ENCODE data around the gene CTPS1. TPM values are rescaled to one million over a fixed set of nuclear protein-coding genes. Genes with fewer than 3 reads are reported as not detected.

Gene CTPS1
- total RNA-seq, 1 donor from 2014 or later = 21.3 TPM

- peak; percentile 98 for DNase-seq
Measured at GRCh38 chr1:41003640-41004220, 24.2 kb downstream of the CTPS1 start.

GRCh38 chr1:41005876-41006275 lies 26.4 kb downstream of the CTPS1 start:
- DNase-seq = no peak

- peak; percentile 36 for DNase-seq
Measured at GRCh38 chr1:41006942-41007865, 27.7 kb downstream of the CTPS1 start.

- DNase-seq = no peak
Measured at GRCh38 chr1:41009466-41009865, 30.0 kb downstream of the CTPS1 start.

GRCh38 chr1:41010345-41010744 lies 30.8 kb downstream of the CTPS1 start:
- no peak for DNase-seq

GRCh38 chr1:41013024-41013423 lies 33.5 kb downstream of the CTPS1 start:
- no peak for DNase-seq

GRCh38 chr1:41013796-41014195 lies 34.3 kb downstream of the CTPS1 start:
- peak; percentile 97 for DNase-seq

- DNase-seq = peak; percentile 51
Measured at GRCh38 chr1:41014871-41015270, 35.4 kb downstream of the CTPS1 start.

- no peak for DNase-seq
Measured at GRCh38 chr1:41015281-41015896, 35.9 kb downstream of the CTPS1 start.

- DNase-seq = no peak
Measured at GRCh38 chr1:41015897-41016470, 36.5 kb downstream of the CTPS1 start.

GRCh38 chr1:41017141-41018017 lies 37.9 kb downstream of the CTPS1 start:
- DNase-seq = no peak

- no peak for DNase-seq
Measured at GRCh38 chr1:41018018-41018410, 38.5 kb downstream of the CTPS1 start.

- no peak for DNase-seq
Measured at GRCh38 chr1:41019353-41019745, 39.9 kb downstream of the CTPS1 start.

- DNase-seq = no peak
Measured at GRCh38 chr1:41020109-41020576, 40.6 kb downstream of the CTPS1 start.

- DNase-seq = no peak
Measured at GRCh38 chr1:41020654-41021053, 41.2 kb downstream of the CTPS1 start.

GRCh38 chr1:41021526-41022308 lies 42.2 kb downstream of the CTPS1 start, which contains the start of gene SLFNL1:
Gene SLFNL1, minus strand, starts transcription at chr1:41021725. Its CDS starts 1,065 bp downstream, at chr1:41020660.
- peak; percentile 63 for DNase-seq

GRCh38 chr1:41022424-41022823 lies 42.9 kb downstream of the CTPS1 start:
- no peak for DNase-seq

GRCh38 chr1:41023279-41023990 lies 43.9 kb downstream of the CTPS1 start:
- peak; percentile 68 for DNase-seq

- DNase-seq = no peak
Measured at GRCh38 chr1:41024953-41025352, 45.5 kb downstream of the CTPS1 start.
